Gastroesophageal sphincter (tissue), 4 donors: Measurements from ENCODE around the gene EMID1. TPM values are rescaled to one million over a fixed set of nuclear protein-coding genes. Genes with fewer than 3 reads are reported as not detected.

Experiments used
- ATAC-seq: fragments of 150-250 bp; one replicate; pipeline ENCODE4 v1.9.1; 2016; ENCODE audit warnings: mild to moderate bottlenecking, moderate library complexity
- H3K27ac ChIP-seq, 4 donors: fragments of 200-600 bp; sonication (generic) in 3 of 4; 1 replicate in 3 of 4; 2 replicates in 1 of 4; pipeline ENCODE4 v1.5.1; 2016 to 2019
- H3K27me3 ChIP-seq: fragments of 200-600 bp; sonication (generic); one replicate; pipeline ENCODE4 v1.5.1; 2019
- H3K36me3 ChIP-seq, 2 donors: fragments of 200-600 bp; sonication (generic); one replicate each; pipeline ENCODE4 v1.5.1; 2019; ENCODE audit warnings: control low read depth in 1 of 2
- H3K4me1 ChIP-seq, 3 donors: fragments of 200-600 bp; sonication (generic); 1 replicate in 2 of 3; 2 replicates in 1 of 3; pipeline ENCODE4 v1.5.1; 2016 to 2019; ENCODE audit warnings: control low read depth in 2 of 3
- H3K4me3 ChIP-seq, 2 donors: fragments of 200-600 bp; sonication (generic); one replicate each; pipeline ENCODE4 v1.5.1; 2019; ENCODE audit warnings: mild to moderate bottlenecking in 1 of 2, moderate library complexity in 1 of 2
- H3K9me3 ChIP-seq, 3 donors: fragments of 200-600 bp; sonication (generic); one replicate each; pipeline ENCODE4 v1.5.1; 2017 to 2019; ENCODE audit warnings: control low read depth in 2 of 3
- EP300 ChIP-seq: sonication (generic); formaldehyde crosslinking; IDR thresholded peaks from one replicate; pipeline ENCODE4 v1.6.1; 2017; ENCODE audit warnings: antibody characterized with exemption, mild to moderate bottlenecking
- POLR2A ChIP-seq, 2 donors: fragments of 450-650 bp; IDR thresholded peaks; one replicate each; pipeline ENCODE4 v1.6.1; 2017; ENCODE audit warnings: antibody characterized with exemption in 2 of 2, mild to moderate bottlenecking in 2 of 2, moderate library complexity in 1 of 2
- POLR2AphosphoS5 ChIP-seq: sonication (generic); formaldehyde crosslinking; IDR thresholded peaks from one replicate; pipeline ENCODE4 v1.6.1; 2017; ENCODE audit warnings: antibody characterized with exemption
- WGBS, 2 donors: methylation state at CpG; one replicate each; pipeline ENCODE4 v1.1.5; 2018; ENCODE audit warnings: low coverage in 1 of 2; 5-methylcytosine and 5-hydroxymethylcytosine counted together
- total RNA-seq, 4 donors: library from RNA; depleted of rRNA; stranded (reverse); fragments of >200 nt; gene quantifications; one replicate each; pipeline ENCODE4 v1.1.0, GENCODE V29; 2016
- TF ChIP-seq, protein P1 (sequence below), 4 experiments: fragments of 200-600 bp in 2 of 4; fragments of 450-650 bp in 2 of 4; sonication (generic) in 1 of 4; IDR thresholded peaks; one replicate each; pipeline ENCODE4 v1.5.1; 2017 to 2019; ENCODE audit warnings: antibody characterized with exemption in 4 of 4, mild to moderate bottlenecking in 2 of 4, moderate library complexity in 2 of 4

The EMID1 gene
- total RNA-seq, 4 donors from 2014 or later = 0.15 to 1.5 (median 0.69) TPM

DNA sequence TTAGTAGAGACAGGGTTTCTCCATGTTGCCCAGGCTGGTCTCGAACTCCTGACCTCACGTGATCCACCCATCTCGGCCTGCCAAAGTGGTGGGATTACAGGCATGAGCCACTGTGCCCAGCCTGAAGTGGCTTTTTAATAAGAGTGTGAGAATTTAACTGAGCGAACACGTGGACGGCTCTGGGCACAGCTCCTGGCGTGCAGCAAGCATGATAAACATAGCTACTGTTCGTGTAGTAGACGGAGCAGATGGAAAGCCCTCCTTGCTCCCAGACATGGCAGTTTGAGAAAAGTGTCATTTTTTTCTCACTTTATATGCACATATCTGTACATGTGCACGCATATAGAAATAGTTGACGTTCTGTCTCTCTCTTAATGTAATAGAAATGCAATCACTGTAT lies 7.0 kb downstream of the EMID1 start:
- Histone ChIP-seq H3K27me3 (peaks cover 10% of the 10 kb centered on the region), H3K9me3 (no peaks in the 10 kb centered on the region), H3K36me3 (no peaks in the 10 kb centered on the region), H3K4me3 (no peak overlapping the region), H3K27ac (no peak overlapping the region), H3K4me1 (peaks cover 0 to 8% (median 0%) of the 10 kb centered on the region in 3 donors)
- no peak for ATAC-seq
- WGBS, 2 donors = 44 to 67% methylated on average over 8 to 9 of the region's 11 CpGs
- TF ChIP-seq POLR2A (IDR thresholded peaks at IDR 0.05) = no peak
- TF ChIP-seq, protein P1, sequence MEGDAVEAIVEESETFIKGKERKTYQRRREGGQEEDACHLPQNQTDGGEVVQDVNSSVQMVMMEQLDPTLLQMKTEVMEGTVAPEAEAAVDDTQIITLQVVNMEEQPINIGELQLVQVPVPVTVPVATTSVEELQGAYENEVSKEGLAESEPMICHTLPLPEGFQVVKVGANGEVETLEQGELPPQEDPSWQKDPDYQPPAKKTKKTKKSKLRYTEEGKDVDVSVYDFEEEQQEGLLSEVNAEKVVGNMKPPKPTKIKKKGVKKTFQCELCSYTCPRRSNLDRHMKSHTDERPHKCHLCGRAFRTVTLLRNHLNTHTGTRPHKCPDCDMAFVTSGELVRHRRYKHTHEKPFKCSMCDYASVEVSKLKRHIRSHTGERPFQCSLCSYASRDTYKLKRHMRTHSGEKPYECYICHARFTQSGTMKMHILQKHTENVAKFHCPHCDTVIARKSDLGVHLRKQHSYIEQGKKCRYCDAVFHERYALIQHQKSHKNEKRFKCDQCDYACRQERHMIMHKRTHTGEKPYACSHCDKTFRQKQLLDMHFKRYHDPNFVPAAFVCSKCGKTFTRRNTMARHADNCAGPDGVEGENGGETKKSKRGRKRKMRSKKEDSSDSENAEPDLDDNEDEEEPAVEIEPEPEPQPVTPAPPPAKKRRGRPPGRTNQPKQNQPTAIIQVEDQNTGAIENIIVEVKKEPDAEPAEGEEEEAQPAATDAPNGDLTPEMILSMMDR (IDR thresholded peaks at IDR 0.05) = no peak

DNA sequence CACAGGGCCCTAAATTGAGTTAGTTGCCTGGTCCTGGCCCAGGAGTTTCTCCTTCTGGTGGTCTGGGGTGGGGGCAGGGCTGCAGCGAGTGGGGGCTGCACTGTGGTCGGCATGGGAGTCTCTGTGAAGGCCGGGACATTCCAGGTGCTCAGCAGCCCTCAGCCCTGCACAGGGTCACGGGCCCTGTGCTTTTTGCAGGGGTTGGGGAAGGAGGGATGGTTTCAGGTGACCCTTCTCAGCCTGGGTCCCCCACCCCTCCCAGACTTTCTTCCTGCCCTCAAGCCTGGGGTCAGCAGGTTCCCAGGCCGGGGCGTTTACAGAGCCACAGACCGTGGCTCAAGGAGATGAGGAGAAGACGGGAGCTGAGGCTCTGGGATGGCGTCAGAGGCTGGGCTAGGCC lies 7.8 kb downstream of the EMID1 start:
- no peak for ATAC-seq
- Histone ChIP-seq H3K27ac (no peak overlapping the region), H3K27me3 (peaks cover 2% of the 10 kb centered on the region), H3K4me1 (peaks cover 0 to 8% (median 0%) of the 10 kb centered on the region in 3 donors), H3K36me3 (no peaks in the 10 kb centered on the region), H3K9me3 (no peaks in the 10 kb centered on the region), H3K4me3 (no peak overlapping the region)
- TF ChIP-seq POLR2A (IDR thresholded peaks at IDR 0.05) (no peak), POLR2AphosphoS5 (no peak)
- TF ChIP-seq, protein P1 (IDR thresholded peaks at IDR 0.05) = no peak
- 60% methylated on average over 2 of the region's 9 CpGs; no CpG with 5 or more reads in 1 of the 2 donors for WGBS, 2 donors

DNA sequence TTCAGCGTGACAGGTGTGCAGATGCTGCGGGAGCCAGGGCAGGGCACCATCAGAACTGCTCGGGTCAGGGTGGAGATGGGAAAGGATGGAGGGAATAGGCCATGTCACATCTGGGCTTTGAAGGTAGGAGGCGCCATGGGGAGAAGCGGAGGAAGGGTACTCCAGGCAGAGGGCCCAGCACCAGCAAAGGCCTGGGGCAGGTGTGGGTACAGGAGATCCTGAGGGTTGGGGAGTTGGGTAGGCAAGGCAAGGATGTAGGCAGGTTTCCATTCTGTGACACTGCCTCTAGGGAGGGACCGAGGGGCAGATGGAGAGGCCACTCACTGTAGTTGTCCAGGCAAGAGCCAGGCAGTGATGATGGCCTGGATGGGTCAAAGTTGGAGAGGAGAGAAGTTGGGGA lies 8.5 kb downstream of the EMID1 start:
- Histone ChIP-seq H3K27ac (no peak overlapping the region), H3K4me3 (no peak overlapping the region), H3K27me3 (no peaks in the 10 kb centered on the region), H3K9me3 (no peaks in the 10 kb centered on the region), H3K4me1 (peaks cover 0 to 8% (median 0%) of the 10 kb centered on the region in 3 donors), H3K36me3 (no peaks in the 10 kb centered on the region)
- no peak for TF ChIP-seq POLR2AphosphoS5
- TF ChIP-seq, protein P1 (IDR thresholded peaks at IDR 0.05) = no peak
- no peak for TF ChIP-seq EP300
- TF ChIP-seq POLR2A (IDR thresholded peaks at IDR 0.05) = no peak
- no peak for ATAC-seq
- 98 to 100% methylated on average over 1 to 5 of the region's 6 CpGs for WGBS, 2 donors

DNA sequence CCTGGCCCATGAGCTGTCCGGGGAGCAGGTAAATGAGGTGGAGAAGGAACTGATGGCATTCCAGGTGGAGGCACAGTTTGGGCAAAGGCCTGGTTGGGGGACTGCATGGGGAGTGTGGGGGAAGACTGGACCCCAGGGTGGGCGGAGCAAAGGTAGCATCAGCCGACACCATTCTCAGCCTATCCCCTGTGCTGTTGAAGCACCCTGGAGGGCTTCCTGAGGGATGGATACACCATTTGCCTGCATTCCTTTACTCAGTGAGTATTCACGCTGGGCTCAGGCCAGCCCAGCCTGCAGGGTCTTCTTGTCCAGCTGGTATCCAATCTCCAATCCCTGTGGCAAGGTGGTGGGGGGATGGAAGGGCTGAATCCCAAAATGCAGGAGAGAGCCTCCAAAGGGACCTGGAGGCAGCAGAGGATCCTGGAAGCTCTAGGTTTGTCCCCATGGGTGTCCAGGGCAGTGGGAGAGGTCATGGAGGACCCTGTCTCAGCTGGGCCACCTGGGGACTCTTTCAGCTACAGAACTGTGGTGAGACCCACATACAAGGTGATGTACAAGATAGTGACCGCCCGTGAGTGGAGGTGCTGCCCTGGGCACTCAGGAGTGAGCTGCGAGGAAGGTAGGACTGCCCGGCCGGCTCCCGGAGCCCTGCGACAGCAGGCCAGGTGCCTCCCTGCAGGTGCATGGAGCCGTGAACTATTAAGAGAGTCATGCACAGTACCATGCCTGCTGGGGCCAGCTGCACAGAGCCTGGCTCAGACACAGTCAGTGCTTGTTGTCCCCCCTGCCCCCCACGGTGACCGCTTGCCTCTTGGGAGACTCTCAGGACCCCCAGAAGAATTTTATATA lies 9.5 kb downstream of the EMID1 start:
- Histone ChIP-seq H3K4me3 (no peak overlapping the region), H3K9me3 (no peaks in the 10 kb centered on the region), H3K27me3 (no peaks in the 10 kb centered on the region), H3K27ac (no peak overlapping the region), H3K36me3 (no peaks in the 10 kb centered on the region), H3K4me1 (peaks cover 0 to 10% (median 0%) of the 10 kb centered on the region in 3 donors)
- TF ChIP-seq POLR2A (IDR thresholded peaks at IDR 0.05) (no peak), POLR2AphosphoS5 (no peak), EP300 (no peak)
- TF ChIP-seq, protein P1 (IDR thresholded peaks at IDR 0.05) = no peak
- ATAC-seq = no peak
- 96 to 100% methylated on average over 3 to 12 of the region's 14 CpGs for WGBS, 2 donors
